ENCODE data around the gene KCNQ5. TPM values are rescaled to one million over a fixed set of nuclear protein-coding genes. Genes with fewer than 3 reads are reported as not detected.

Gene KCNQ5
- total and polyA plus RNA-seq, 10 of the 15 experiments (the other 5 are each of a cell fraction or from before 2014, with no cell fraction given) = 0.60 to 16.2 (median 3.2) TPM

GRCh38 chr6:72651174-72651573, 29.3 kb downstream of the KCNQ5 start:
- WGBS (ENCODE audit: insufficient coverage, insufficient replicate concordance, low lambda C conversion rate, missing lambda C conversion rate) = 50% methylated on average over 1 of the region's 1 CpG
- Histone ChIP-seq H3K27ac (ENCODE audit: control insufficient read depth, insufficient read depth) (no peak overlapping the region), H3K36me3 (ENCODE audit: control insufficient read depth in 2 of 2, insufficient read depth in 2 of 2, low read length in 1 of 2) (no peaks in the 10 kb centered on the region; a peak in 1 of 4 replicates), H3K9me3 (replicated peaks; ENCODE audit: control insufficient read depth, insufficient read depth, low read length) (no peaks in the 10 kb centered on the region; the same call in 2 of the 3 replicates), H3K79me2 (ENCODE audit: control insufficient read depth, insufficient read depth, low read length) (peaks cover 33% of the 10 kb centered on the region), H3K4me2 (ENCODE audit: control insufficient read depth, insufficient read depth) (no peak overlapping the region), H3K9ac (ENCODE audit: control insufficient read depth, insufficient read depth, low read length) (no peak overlapping the region), H3K27me3 (replicated peaks in 1 of 2; ENCODE audit: control insufficient read depth in 2 of 2, insufficient read depth in 2 of 2, low read length in 1 of 2) (no peaks in the 10 kb centered on the region), H4K20me1 (ENCODE audit: control insufficient read depth, insufficient read depth) (no peaks in the 10 kb centered on the region), H2AFZ (ENCODE audit: control insufficient read depth, low read depth, low read length) (no peak overlapping the region), H3K4me3 (no peak overlapping the region), H3K4me1 (ENCODE audit: control insufficient read depth, insufficient read depth, low read length) (peaks cover 28% of the 10 kb centered on the region)
- SMC1A ChIA-PET (ENCODE audit: uncharacterized antibody, unreplicated experiment) = interaction anchor here (0.9 to 6.6 kb wide), 5 partner anchors 9 to 38 kb away, joined by 4 to 109 read pairs (median 45); no protein-coding TSS in a partner anchor
- POLR2A ChIA-PET = interaction anchor here (1.6 kb wide), 1 partner anchor 32 kb away, joined by 7 read pairs; no protein-coding TSS in a partner anchor
- in situ Hi-C loops (cut with MboI) = no loop called here
- CTCF ChIA-PET = interaction anchor here (2.9 to 4.4 kb wide), 2 partner anchors 9 to 12 kb away, joined by 9 to 18 read pairs; no protein-coding TSS in a partner anchor
- RAD21 ChIA-PET (ENCODE audit: unreplicated experiment) = interaction anchor here (0.7 to 5.3 kb wide), 8 partner anchors 24 to 43 kb away, joined by 3 to 50 read pairs (median 4); no protein-coding TSS in a partner anchor
- BruUV-seq (replicated peaks) = no TSS peak
- intact Hi-C loops (cut with micrococcal nuclease; ENCODE audit: unreplicated experiment) = no loop called here
- DNase-seq (ENCODE audit: low read depth, low spot score) (no peak), FAIRE-seq (no peak), ATAC-seq (no peak)
- TF ChIP-seq MTA3 (IDR thresholded peaks at IDR 0.05; ENCODE audit: borderline replicate concordance, low read length) (no peak), USF1 (IDR thresholded peaks at IDR 0.05; ENCODE audit: borderline replicate concordance, extremely low read length, insufficient read depth, low read depth, low read length) (no peak), HSF1 (IDR thresholded peaks at IDR 0.05; ENCODE audit: low read depth, low read length) (no peak), ESRRA (IDR thresholded peaks at IDR 0.05; ENCODE audit: low read length) (no peak), BRCA1 (IDR thresholded peaks at IDR 0.05; ENCODE audit: low read depth, low read length) (no peak), MLLT1 (IDR thresholded peaks at IDR 0.05) (no peak), ZBTB11 (CRISPR knock-in tag; IDR thresholded peaks at IDR 0.05) (no peak), PAX5 (IDR thresholded peaks at IDR 0.05; ENCODE audit: borderline replicate concordance, low read depth, low read length) (no peak), ZBTB33 (IDR thresholded peaks at IDR 0.05) (no peak), NFIC (IDR thresholded peaks at IDR 0.05; ENCODE audit: low read depth, low read length) (no peak), TARDBP (IDR thresholded peaks at IDR 0.05; ENCODE audit: borderline replicate concordance) (no peak)

Measured in GM12878 (cell line).